SU-DHL-6 (cell line): Measurements from ENCODE around the gene TMC1.

Source experiments
- CTCF ChIP-seq: fragments of 200-600 bp; sonication (generic); IDR thresholded peaks from one replicate; pipeline ENCODE4 v1.5.1; 2017; ENCODE audit warnings: antibody characterized with exemption, mild to moderate bottlenecking, low read length, moderate library complexity; ENCODE audit not compliant: insufficient read depth, poor library complexity, severe bottlenecking
- EZH2phosphoT487 ChIP-seq: fragments of 200-600 bp; sonication (generic), shearing (Covaris generic); conservative IDR thresholded peaks from 2 replicates; pipeline ENCODE4 v1.6.1; 2018; ENCODE audit warnings: mild to moderate bottlenecking, antibody characterized with exemption, low read length, moderate library complexity, mixed read lengths

- TF ChIP-seq CTCF, result no peak
- TF ChIP-seq EZH2phosphoT487, result no peak
Measured at GRCh38 chr9:72650206-72650605, 128.8 kb downstream of the TMC1 start.
